Measurements from ENCODE around the gene MIPEP.
"Not testable (repeated sequence)": the region's sequence is repeated elsewhere in the genome, so short reads cannot be mapped to it uniquely, and the experiment has no call there.

The MIPEP gene

GRCh38 chr13:23884361-23884760 lies 4.8 kb downstream of the MIPEP start:
- DNase-seq = not testable (repeated sequence)

GRCh38 chr13:23883255-23883654 lies 5.9 kb downstream of the MIPEP start:
- no peak for DNase-seq

GRCh38 chr13:23881402-23881800 lies 7.8 kb downstream of the MIPEP start:
- DNase-seq = not testable (repeated sequence)

- not testable (repeated sequence) for DNase-seq
Measured at GRCh38 chr13:23880493-23881401, 8.5 kb downstream of the MIPEP start.

GRCh38 chr13:23877286-23877685 lies 11.9 kb downstream of the MIPEP start:
- no peak for DNase-seq

- peak; percentile 57 for DNase-seq
Measured at GRCh38 chr13:23876265-23876664, 12.9 kb downstream of the MIPEP start.

GRCh38 chr13:23871616-23872220 lies 17.5 kb downstream of the MIPEP start:
- peak; percentile 67 for DNase-seq

GRCh38 chr13:23870356-23871140 lies 18.7 kb downstream of the MIPEP start:
- peak; percentile 54 for DNase-seq

- no peak for DNase-seq
Measured at GRCh38 chr13:23868521-23868920, 20.7 kb downstream of the MIPEP start.

GRCh38 chr13:23867027-23867491 lies 22.1 kb downstream of the MIPEP start:
- peak; percentile 60 for DNase-seq

GRCh38 chr13:23866420-23867026 lies 22.7 kb downstream of the MIPEP start:
- peak; percentile 92 for DNase-seq

GRCh38 chr13:23865906-23866305 lies 23.3 kb downstream of the MIPEP start:
- DNase-seq = no peak

GRCh38 chr13:23865026-23865425 lies 24.2 kb downstream of the MIPEP start:
- peak; percentile 54 for DNase-seq

GRCh38 chr13:23861310-23861709 lies 27.9 kb downstream of the MIPEP start:
- DNase-seq = no peak

GRCh38 chr13:23859904-23860303 lies 29.3 kb downstream of the MIPEP start:
- DNase-seq = peak; percentile 95

GRCh38 chr13:23859455-23859854 lies 29.7 kb downstream of the MIPEP start:
- no peak for DNase-seq

GRCh38 chr13:23858546-23858945 lies 30.7 kb downstream of the MIPEP start:
- DNase-seq = no peak

- DNase-seq = peak; percentile 25
Measured at GRCh38 chr13:23856008-23856750, 33.0 kb downstream of the MIPEP start.

GRCh38 chr13:23855360-23855759 lies 33.8 kb downstream of the MIPEP start:
- DNase-seq = no peak

GRCh38 chr13:23852351-23852750 lies 36.8 kb downstream of the MIPEP start:
- no peak for DNase-seq

GRCh38 chr13:23851106-23851505 lies 38.1 kb downstream of the MIPEP start:
- no peak for DNase-seq

GRCh38 chr13:23850134-23850533 lies 39.1 kb downstream of the MIPEP start:
- no peak for DNase-seq
